Fibroblast of skin of right biceps (primary cell): ENCODE results near the gene B4GALT3.

Source experiments
- DNase-seq: peaks from one replicate; pipeline ENCODE4 v3.0.0-alpha.2; 2013

The B4GALT3 gene

GRCh38 chr1:161121834-161122233, 55.5 kb downstream of the B4GALT3 start:
- DNase-seq: no peak
